GM23338 (cell line): ENCODE measurements around the gene GRK5. TPM values are rescaled to one million over a fixed set of nuclear protein-coding genes. Genes with fewer than 3 reads are reported as not detected.

Experiments used
- CREB1 ChIP-seq: fragments of 250-450 bp; sonication (Bioruptor Pico); IDR thresholded peaks from 2 replicates; pipeline ENCODE4 v1.5.0; 2020; ENCODE audit warnings: low read depth, mild to moderate bottlenecking, moderate library complexity
- JUNB ChIP-seq: IDR thresholded peaks from one replicate; pipeline ENCODE4 v1.6.1; 2016; ENCODE audit warnings: antibody characterized with exemption; ENCODE audit not compliant: unreplicated experiment
- REST ChIP-seq: IDR thresholded peaks from one replicate; pipeline ENCODE4 v1.6.1; 2018; ENCODE audit warnings: antibody characterized with exemption; ENCODE audit not compliant: unreplicated experiment
- STAT1 ChIP-seq: IDR thresholded peaks from one replicate; pipeline ENCODE4 v1.6.1; 2016; ENCODE audit warnings: antibody characterized with exemption; ENCODE audit not compliant: unreplicated experiment
- ZNF331 ChIP-seq: fragments of 250-450 bp; sonication (Bioruptor Pico); IDR thresholded peaks from 2 replicates; pipeline ENCODE4 v1.5.0; 2020; ENCODE audit warnings: low read depth, mild to moderate bottlenecking, moderate library complexity
- polyA plus RNA-seq: library from polyadenylated mRNA; unstranded; fragments of >200 nt; fragmentation: Nextera tagmentation; extraction: Ambion mirVana; gene quantifications from 2 replicates; pipeline ENCODE4 v1.2.1, GENCODE V29; 2016
- total RNA-seq: library from RNA; depleted of rRNA; stranded (reverse); fragments of >200 nt; shearing (Covaris generic); gene quantifications from 2 replicates; pipeline ENCODE4 v1.2.3, GENCODE V29; 2014
- TF ChIP-seq, protein P1 (sequence below): fragments of 250-450 bp; sonication (Bioruptor Pico); IDR thresholded peaks from 2 replicates; pipeline ENCODE4 v1.5.0; 2020; ENCODE audit warnings: mild to moderate bottlenecking, moderate library complexity

Gene GRK5
- total and polyA plus RNA-seq, 2 experiments from 2014 or later, result 0.53 to 2.0 TPM

GRCh38 chr10:119406137-119406536, 198.8 kb downstream of the GRK5 start (continued):
- TF ChIP-seq, protein P1, sequence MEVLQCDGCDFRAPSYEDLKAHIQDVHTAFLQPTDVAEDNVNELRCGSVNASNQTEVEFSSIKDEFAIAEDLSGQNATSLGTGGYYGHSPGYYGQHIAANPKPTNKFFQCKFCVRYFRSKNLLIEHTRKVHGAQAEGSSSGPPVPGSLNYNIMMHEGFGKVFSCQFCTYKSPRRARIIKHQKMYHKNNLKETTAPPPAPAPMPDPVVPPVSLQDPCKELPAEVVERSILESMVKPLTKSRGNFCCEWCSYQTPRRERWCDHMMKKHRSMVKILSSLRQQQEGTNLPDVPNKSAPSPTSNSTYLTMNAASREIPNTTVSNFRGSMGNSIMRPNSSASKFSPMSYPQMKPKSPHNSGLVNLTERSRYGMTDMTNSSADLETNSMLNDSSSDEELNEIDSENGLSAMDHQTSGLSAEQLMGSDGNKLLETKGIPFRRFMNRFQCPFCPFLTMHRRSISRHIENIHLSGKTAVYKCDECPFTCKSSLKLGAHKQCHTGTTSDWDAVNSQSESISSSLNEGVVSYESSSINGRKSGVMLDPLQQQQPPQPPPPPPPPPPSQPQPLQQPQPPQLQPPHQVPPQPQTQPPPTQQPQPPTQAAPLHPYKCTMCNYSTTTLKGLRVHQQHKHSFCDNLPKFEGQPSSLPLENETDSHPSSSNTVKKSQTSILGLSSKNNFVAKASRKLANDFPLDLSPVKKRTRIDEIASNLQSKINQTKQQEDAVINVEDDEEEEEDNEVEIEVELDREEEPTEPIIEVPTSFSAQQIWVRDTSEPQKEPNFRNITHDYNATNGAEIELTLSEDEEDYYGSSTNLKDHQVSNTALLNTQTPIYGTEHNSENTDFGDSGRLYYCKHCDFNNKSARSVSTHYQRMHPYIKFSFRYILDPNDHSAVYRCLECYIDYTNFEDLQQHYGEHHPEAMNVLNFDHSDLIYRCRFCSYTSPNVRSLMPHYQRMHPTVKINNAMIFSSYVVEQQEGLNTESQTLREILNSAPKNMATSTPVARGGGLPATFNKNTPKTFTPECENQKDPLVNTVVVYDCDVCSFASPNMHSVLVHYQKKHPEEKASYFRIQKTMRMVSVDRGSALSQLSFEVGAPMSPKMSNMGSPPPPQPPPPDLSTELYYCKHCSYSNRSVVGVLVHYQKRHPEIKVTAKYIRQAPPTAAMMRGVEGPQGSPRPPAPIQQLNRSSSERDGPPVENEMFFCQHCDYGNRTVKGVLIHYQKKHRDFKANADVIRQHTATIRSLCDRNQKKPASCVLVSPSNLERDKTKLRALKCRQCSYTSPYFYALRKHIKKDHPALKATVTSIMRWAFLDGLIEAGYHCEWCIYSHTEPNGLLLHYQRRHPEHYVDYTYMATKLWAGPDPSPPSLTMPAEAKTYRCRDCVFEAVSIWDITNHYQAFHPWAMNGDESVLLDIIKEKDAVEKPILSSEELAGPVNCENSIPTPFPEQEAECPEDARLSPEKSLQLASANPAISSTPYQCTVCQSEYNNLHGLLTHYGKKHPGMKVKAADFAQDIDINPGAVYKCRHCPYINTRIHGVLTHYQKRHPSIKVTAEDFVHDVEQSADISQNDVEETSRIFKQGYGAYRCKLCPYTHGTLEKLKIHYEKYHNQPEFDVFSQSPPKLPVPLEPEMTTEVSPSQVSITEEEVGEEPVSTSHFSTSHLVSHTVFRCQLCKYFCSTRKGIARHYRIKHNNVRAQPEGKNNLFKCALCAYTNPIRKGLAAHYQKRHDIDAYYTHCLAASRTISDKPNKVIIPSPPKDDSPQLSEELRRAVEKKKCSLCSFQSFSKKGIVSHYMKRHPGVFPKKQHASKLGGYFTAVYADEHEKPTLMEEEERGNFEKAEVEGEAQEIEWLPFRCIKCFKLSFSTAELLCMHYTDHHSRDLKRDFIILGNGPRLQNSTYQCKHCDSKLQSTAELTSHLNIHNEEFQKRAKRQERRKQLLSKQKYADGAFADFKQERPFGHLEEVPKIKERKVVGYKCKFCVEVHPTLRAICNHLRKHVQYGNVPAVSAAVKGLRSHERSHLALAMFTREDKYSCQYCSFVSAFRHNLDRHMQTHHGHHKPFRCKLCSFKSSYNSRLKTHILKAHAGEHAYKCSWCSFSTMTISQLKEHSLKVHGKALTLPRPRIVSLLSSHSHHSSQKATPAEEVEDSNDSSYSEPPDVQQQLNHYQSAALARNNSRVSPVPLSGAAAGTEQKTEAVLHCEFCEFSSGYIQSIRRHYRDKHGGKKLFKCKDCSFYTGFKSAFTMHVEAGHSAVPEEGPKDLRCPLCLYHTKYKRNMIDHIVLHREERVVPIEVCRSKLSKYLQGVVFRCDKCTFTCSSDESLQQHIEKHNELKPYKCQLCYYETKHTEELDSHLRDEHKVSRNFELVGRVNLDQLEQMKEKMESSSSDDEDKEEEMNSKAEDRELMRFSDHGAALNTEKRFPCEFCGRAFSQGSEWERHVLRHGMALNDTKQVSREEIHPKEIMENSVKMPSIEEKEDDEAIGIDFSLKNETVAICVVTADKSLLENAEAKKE (CRISPR knock-in tag), result no peak
- TF ChIP-seq ZNF331 (CRISPR knock-in tag) (no peak), REST (no peak), JUNB (no peak), CREB1 (CRISPR knock-in tag) (no peak), STAT1 (no peak)
